ENCODE measurements around the gene NPLOC4.

Gene NPLOC4

GRCh38 chr17:81563861-81564586 is 72.9 kb downstream of the NPLOC4 start:
- DNase-seq: no peak

- DNase-seq: no peak
These were observed 75.4 kb downstream of the NPLOC4 start for GRCh38 chr17:81561494-81561885.

DNA sequence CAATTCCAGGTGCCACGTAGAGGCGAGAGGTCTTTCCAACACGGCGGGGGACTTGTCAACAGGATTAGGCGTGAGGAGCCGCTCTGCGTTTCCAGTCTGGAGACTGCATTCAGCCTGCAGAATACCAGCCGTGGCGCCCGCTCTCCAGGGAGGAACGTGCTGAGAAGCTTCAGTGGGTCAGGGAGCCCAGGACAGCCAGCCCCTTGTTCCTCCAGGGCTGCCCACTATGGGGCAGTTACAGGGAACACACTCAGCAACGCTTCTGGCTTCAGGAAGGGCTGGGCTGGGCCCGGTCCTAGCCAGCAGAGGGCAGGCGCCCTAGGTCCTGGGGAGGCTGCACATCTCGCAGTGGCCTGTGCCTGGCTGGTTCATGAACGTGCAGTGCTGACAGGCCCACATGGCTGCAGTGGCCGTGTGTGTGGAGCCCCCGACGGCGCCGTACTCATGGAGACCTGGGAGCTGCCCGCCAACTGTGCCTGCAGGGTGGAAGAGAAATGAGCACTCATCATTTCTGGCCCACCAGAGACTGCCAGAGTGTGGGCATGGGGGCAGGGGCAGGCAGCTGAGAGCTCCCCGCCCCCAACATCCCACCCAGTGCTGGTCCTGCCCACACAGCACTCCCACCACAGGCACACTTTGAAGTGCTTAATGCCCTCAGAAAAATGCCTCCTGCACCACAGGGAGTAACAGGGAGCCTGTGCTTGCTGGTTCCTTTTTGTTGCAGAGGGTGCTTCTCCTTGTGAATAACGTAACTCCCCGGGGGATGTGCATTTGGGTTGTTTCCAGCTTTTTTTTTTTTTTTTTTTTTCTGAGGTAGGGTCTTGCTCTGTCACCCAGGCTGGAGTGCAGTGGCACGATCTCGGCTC is 77.7 kb downstream of the NPLOC4 start:
- peak; percentile 81 for DNase-seq

DNA sequence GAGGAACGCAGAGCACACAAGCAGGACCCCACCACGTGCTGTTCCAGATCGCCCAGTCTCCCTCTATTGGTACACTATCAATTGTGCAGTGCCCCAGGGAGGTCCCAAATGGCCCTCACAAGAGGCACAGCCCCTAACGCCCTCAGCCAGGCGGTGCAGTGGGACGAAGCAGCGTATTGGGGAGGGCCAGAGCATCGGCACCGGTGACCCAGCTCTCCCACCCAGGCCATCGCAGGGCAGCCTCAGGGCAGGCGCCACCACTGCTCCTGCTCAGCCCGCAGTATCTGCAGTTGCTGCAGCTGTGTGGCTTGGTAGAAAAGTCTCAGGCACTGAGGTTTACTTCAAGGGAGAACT is 78.8 kb downstream of the NPLOC4 start:
- DNase-seq: no peak

GRCh38 chr17:81557276-81558114 is 79.4 kb downstream of the NPLOC4 start:
- DNase-seq: no peak

DNA sequence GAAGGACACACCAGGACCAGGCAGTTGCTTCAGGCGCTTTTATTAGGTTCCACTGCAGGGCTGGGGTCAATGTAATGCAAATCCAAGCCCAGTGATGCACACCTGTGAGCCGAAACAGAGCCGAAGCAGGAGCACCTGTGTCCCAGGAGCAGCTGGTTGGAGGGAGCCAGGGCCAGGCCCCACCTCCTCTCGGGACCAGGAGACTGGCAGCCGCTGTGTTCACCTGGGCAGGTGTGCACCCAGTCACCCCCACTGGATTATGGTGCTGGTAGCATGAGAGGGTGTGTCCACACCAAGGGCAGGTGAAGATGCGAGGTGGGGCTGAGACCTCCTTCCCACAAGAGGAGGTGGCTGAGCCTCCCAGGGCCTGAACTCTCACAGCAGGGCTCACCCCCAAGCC is 80.0 kb downstream of the NPLOC4 start:
- no peak for DNase-seq

GRCh38 chr17:81556175-81556691 is 80.7 kb downstream of the NPLOC4 start:
- DNase-seq: no peak

DNA sequence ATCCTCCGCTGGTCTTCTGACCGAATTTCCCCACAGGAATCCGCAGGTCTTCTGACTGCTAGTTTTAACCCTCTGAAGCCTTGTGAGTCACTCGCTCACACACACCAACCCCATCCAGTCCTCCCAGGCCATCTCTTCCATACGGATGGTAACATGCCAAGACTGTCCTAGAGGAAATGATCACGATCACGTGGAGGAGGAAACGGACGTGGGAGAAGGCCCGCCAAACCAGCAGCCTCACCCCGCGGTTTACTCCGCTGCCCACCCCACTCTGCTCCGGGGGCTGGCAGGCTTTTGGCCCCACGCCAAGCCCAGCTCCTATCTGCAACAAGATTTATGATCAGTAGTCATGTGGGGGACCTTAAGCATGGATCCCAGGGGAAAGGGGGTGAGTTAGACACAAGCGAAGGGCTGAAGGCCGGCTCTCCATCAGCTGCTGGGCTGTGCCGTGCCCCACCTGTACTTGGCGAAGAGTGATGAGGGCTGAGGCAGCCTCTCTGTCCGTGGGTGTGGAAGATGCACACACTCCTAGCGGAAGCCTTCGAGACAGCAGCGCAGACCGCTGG is 83.2 kb downstream of the NPLOC4 start:
- peak; percentile 78 for DNase-seq

DNA sequence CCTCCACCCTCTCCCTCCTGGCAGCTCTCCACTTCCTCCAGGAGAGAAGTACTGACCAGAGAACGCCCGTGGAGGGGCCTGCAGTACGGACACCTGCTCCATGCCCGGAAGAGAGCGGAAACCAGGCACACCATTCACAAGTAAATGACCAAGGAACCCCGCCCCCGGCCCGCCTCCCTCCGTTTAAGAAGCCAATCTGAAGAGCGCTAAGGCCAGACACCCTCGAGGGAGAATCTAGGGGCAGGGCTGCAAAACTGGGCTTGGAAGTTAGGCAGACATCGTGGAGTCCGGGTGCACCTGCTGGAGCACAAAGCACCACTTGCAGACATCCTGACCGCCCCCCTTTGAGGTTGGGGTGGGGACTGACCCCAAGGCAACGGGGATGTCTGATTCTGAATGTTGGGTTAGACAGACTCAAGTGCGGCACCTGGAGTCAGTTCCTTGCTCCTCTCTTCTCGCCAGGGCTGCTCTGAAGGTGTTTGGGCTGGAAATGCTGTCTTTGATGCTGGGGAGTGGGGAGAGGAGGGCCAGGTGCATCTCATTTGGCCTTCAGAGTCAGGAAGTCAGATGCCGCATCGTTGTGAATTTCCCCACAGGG is 83.8 kb downstream of the NPLOC4 start:
- DNase-seq: peak; percentile 97

DNA sequence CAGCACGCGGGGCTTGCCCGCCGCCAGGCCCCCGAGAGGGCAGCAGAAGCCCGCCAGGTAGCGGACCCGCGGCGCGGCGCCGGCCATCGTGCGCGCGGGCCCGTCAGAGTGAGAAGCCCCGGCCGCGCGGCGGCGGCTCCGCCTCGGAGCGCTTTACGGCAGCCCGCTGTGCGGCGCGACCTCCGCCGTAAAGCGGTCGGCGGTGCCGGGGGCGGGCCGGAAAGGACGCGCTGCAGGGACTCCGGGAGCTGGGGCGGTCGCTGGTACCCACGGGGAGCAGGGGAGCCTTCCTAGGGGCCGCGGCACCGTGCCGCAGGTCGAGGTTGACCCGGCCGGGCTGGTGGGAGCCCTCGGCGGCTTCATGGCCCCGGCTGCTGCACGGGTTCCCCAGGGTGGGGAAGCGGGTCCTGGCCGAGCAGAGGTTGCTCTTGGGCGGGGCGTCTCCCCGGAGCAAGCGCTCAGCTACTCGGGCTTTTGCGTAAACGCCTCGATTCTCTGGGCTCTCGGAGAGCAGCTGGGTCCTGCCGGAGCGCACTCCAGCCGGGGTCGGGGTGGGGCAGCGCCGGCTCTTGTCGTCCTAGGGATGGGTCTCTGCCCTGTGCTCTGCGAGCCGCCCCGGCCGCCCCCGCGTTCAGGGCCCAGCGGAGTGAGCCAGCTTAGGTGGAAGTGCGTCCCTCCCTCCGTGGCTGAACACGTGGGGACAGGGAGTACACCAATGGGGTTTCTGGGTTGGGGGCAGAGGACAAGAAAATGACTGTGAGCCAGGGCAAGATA is 84.5 kb downstream of the NPLOC4 start, which contains the start of gene FAAP100:
FAAP100 (minus strand) TSS at position 110 of the 774 bp plus-strand sequence; CDS start at position 87, 23 bp downstream.
- peak; percentile 90 for DNase-seq

DNA sequence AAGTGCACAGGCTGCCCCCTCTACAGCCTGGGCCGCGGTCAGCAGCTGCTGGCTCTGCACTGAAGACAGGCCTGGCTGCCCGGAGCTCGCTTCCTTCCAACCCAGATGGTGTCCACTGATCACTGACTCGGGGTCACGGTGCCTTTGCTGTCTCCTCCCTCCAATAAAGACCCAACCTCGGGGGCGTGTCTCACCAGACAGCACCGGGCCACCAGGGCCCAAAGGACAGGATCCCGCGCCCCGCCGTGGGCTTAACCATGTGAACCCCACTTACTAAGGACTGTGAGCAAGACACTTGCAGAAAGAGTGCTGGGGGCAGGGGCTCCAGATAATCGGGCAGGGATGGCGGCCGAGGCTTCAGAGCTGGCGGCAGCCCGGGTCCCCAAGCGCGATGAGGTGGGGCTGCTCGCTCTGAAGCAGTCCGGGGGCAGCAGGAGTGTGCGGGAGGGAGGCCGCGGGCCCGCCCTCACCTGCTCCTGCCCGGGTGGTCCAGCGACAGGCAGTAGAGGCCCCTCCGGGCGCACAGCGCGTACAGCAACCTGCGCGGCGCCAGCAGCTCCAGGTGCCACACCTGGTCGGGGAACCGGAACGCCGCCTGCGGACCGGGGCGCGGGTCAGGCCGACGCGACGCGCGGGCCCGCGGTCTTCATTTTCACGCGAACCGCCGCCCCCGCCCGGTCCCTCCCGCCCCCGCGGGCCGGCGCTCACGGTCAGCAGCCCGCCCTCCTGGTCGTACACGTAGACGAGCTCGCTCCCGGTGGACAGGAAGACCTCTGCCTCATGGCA is 85.3 kb downstream of the NPLOC4 start:
- no peak for DNase-seq

GRCh38 chr17:81550830-81551457 is 86.0 kb downstream of the NPLOC4 start:
- DNase-seq: no peak

GRCh38 chr17:81550285-81550684 is 86.6 kb downstream of the NPLOC4 start:
- DNase-seq: no peak

DNA sequence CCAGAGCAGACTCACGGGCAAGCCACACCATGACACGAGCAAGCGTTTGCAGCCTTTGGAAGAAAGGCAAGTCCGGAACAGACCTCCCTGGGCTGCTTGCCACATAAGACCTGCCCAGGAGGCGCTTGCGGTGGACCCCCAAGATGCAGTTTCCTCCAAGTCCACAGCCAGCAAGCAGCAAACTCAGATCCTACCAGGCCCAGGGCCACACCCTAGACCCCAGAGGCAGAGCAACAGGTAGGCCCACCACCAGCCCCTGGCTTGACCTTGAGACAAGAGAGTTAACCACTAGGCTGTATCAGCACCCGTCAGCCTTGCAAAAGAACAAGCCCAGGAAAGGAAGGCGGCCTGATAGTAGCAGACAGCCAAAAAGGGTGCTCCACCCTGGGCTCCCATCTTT is 87.1 kb downstream of the NPLOC4 start:
- no peak for DNase-seq

- no peak for DNase-seq
These were observed 87.8 kb downstream of the NPLOC4 start for GRCh38 chr17:81549031-81549557.

GRCh38 chr17:81547614-81547982 is 89.3 kb downstream of the NPLOC4 start:
- DNase-seq: no peak

GRCh38 chr17:81546906-81547613 is 89.9 kb downstream of the NPLOC4 start:
- DNase-seq: no peak

DNA sequence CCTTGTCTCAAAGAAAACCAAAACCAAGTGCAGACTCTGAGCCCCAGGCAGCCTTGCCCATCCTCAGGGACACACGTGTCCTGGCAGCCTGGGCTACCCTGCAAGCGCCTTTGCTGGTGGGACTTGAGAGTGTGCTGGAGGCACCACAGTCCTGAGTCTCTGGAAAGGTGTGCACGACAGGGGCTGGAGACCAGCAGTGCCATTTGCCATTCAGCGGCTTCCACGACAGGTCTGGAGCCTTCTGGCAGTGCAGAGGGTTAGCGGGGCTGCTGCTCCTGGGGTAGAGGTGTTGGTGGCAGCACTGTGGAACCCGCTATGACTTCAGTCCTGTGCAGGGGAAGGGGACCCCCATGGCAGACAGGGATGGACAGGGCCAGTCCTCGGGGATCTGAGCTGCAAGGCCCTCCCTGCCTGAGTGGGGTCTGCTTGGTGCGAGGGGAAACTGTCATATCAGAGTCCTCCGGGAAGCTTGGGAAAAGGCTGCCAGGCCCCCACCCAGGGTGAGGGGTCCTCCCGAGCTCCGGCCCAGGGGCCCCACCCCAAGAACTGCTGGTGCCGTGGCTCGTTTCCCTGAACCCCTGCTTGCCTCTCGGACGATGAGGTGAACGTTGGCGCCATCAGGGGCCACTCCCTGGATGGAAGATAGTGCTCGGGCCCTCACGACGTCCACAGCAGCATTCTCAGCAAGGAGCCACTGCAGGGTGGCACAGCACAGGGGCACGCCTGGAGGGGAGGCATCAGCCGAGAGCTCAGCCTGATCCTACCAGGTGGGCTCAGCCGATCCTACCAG is 91.6 kb downstream of the NPLOC4 start:
- no peak for DNase-seq
